GM19468 (cell line): Measurements from ENCODE around the gene HSDL2.

ENCODE experiments used
- ATAC-seq: cut with Tn5 transposase; IDR thresholded peaks from one replicate; pipeline ENCODE4 v1.9.1; 2021; ENCODE audit warnings: mild to moderate bottlenecking, moderate library complexity, moderate number of reproducible peaks; ENCODE audit not compliant: unreplicated experiment; ENCODE audit errors: extremely low read depth

The HSDL2 gene

GRCh38 chr9:112380102-112380824 is at the start of gene HSDL2:
HSDL2 (plus strand) TSS chr9:112380108; CDS start chr9:112380164, 56 bp downstream.
- no peak for ATAC-seq

GRCh38 chr9:112331674-112331952 is 48.3 kb upstream of the HSDL2 start:
- ATAC-seq = no peak

GRCh38 chr9:112332214-112332613 is 47.7 kb upstream of the HSDL2 start:
- ATAC-seq = no peak

GRCh38 chr9:112332674-112332976 is 47.3 kb upstream of the HSDL2 start:
- ATAC-seq = no peak

- peak; percentile 14 for ATAC-seq
Measured at GRCh38 chr9:112332977-112333638, 46.8 kb upstream of the HSDL2 start, which contains the start of gene PTBP3. PTBP3 (minus strand) TSS chr9:112333619; CDS start chr9:112297865, 35,754 bp downstream.

GRCh38 chr9:112333639-112334431 is 46.1 kb upstream of the HSDL2 start:
- peak; percentile 76 for ATAC-seq

GRCh38 chr9:112334432-112334841 is 45.5 kb upstream of the HSDL2 start:
- ATAC-seq = no peak

- no peak for ATAC-seq
Measured at GRCh38 chr9:112337547-112337946, 42.4 kb upstream of the HSDL2 start.

GRCh38 chr9:112338561-112338960 is 41.3 kb upstream of the HSDL2 start:
- no peak for ATAC-seq

GRCh38 chr9:112339886-112340285 is 40.0 kb upstream of the HSDL2 start:
- ATAC-seq = no peak

- no peak for ATAC-seq
Measured at GRCh38 chr9:112341730-112342129, 38.2 kb upstream of the HSDL2 start.

GRCh38 chr9:112348257-112349007 is 31.5 kb upstream of the HSDL2 start:
- ATAC-seq = no peak

- no peak for ATAC-seq
Measured at GRCh38 chr9:112349008-112349333, 30.9 kb upstream of the HSDL2 start.

- no peak for ATAC-seq
Measured at GRCh38 chr9:112351184-112351583, 28.7 kb upstream of the HSDL2 start.

GRCh38 chr9:112352209-112352608 is 27.7 kb upstream of the HSDL2 start:
- ATAC-seq = no peak

GRCh38 chr9:112354081-112354743 is 25.7 kb upstream of the HSDL2 start:
- ATAC-seq = no peak

- no peak for ATAC-seq
Measured at GRCh38 chr9:112355427-112355897, 24.4 kb upstream of the HSDL2 start.

GRCh38 chr9:112360047-112360804 is 19.7 kb upstream of the HSDL2 start:
- no peak for ATAC-seq

- no peak for ATAC-seq
Measured at GRCh38 chr9:112361601-112362000, 18.3 kb upstream of the HSDL2 start.
